DOHH2 (cell line): ENCODE measurements around the gene ASTL.
"Not testable (repeated sequence)": the region's sequence is repeated elsewhere in the genome, so short reads cannot be mapped to it uniquely, and the experiment has no call there.

Experiments used
- H3F3A ChIP-seq: fragments of 200-600 bp; sonication (generic), shearing (Covaris generic); 2 replicates; pipeline ENCODE4 v1.6.0; 2016; ENCODE audit warnings: antibody characterized with exemption, mild to moderate bottlenecking; ENCODE audit not compliant: control insufficient read depth, insufficient read depth
- H3K27ac ChIP-seq: fragments of 200-600 bp; sonication (generic); 2 replicates; pipeline ENCODE4 v1.5.1; 2014; ENCODE audit warnings: low read depth, mild to moderate bottlenecking, low read length, moderate library complexity
- H3K27me3 ChIP-seq: fragments of 200-600 bp; sonication (generic); 2 replicates; pipeline ENCODE4 v1.6.1; 2014; ENCODE audit warnings: mild to moderate bottlenecking, low read length, mixed read lengths; ENCODE audit not compliant: control insufficient read depth
- H3K36me3 ChIP-seq: fragments of 200-600 bp; sonication (generic); 2 replicates; pipeline ENCODE4 v1.6.1; 2014; ENCODE audit warnings: mild to moderate bottlenecking, low read length, moderate library complexity, mixed read lengths; ENCODE audit not compliant: control insufficient read depth
- H3K4me1 ChIP-seq: fragments of 200-600 bp; sonication (generic); 2 replicates; pipeline ENCODE4 v1.6.1; 2014; ENCODE audit warnings: mild to moderate bottlenecking, low read length, mixed read lengths; ENCODE audit not compliant: control insufficient read depth
- H3K4me2 ChIP-seq: fragments of 200-600 bp; sonication (generic); 2 replicates; pipeline ENCODE4 v1.6.0; 2014; ENCODE audit warnings: mild to moderate bottlenecking, low read length, moderate library complexity
- H3K4me3 ChIP-seq: fragments of 200-600 bp; sonication (generic); 2 replicates; pipeline ENCODE4 v1.5.1; 2014; ENCODE audit warnings: mild to moderate bottlenecking, low read length, mixed read lengths
- H3K79me2 ChIP-seq: fragments of 200-600 bp; sonication (generic); 2 replicates; pipeline ENCODE4 v1.6.1; 2014; ENCODE audit warnings: mild to moderate bottlenecking, low read length, mixed read lengths; ENCODE audit not compliant: control insufficient read depth
- H3K9me2 ChIP-seq: fragments of 200-600 bp; sonication (generic); replicated peaks from 2 replicates; pipeline ENCODE4 v1.6.1; 2014; ENCODE audit warnings: mild to moderate bottlenecking, low read length, mixed read lengths; ENCODE audit not compliant: control insufficient read depth
- H3K9me3 ChIP-seq: fragments of 200-600 bp; sonication (generic); 2 replicates; pipeline ENCODE4 v1.6.1; 2014; ENCODE audit warnings: antibody characterized with exemption, low read length, mixed read lengths; ENCODE audit not compliant: control insufficient read depth, insufficient read depth
- H4K20me1 ChIP-seq: fragments of 200-600 bp; sonication (generic); 2 replicates; pipeline ENCODE4 v1.6.0; 2014; ENCODE audit warnings: low read depth, mild to moderate bottlenecking, antibody characterized with exemption, low read length, moderate library complexity; ENCODE audit not compliant: control insufficient read depth, insufficient read depth
- EZH2phosphoT487 ChIP-seq: fragments of 200-600 bp; sonication (generic); IDR thresholded peaks from 2 replicates; pipeline ENCODE4 v1.6.1; 2017; ENCODE audit warnings: borderline replicate concordance, mild to moderate bottlenecking, antibody characterized with exemption, low read length, moderate library complexity, mixed read lengths
- TF ChIP-seq, protein P1 (sequence below): fragments of 200-600 bp; sonication (generic); IDR thresholded peaks from one replicate; pipeline ENCODE4 v1.5.1; 2014; ENCODE audit warnings: antibody characterized with exemption, mild to moderate bottlenecking, low read depth, low read length; ENCODE audit not compliant: poor library complexity, severe bottlenecking

ASTL gene

DNA sequence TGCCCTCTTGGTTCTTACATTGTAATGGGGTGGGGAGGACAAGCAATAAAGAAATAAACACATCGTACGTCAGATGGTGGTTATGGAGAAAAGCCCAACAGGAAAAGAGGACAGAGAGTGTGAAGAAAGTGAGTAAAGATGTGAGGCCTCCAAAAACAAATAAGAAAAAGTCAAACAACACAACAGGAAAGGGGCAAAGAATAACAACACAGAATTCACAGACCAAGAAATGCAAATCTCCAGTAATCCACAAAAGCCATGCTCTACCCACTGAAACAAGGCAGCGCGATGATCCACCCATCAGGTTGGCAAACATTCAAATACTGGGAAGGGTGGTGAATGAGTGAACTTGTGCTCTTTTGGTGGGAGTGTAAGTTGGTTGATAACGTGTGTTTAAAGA is 23.6 kb upstream of the ASTL start:
- Histone ChIP-seq H3K9me2 (no peaks in the 10 kb centered on the region), H3K36me3 (peaks cover 4% of the 10 kb centered on the region), H3K27ac (peak overlapping the region; percentile 94), H4K20me1 (no peaks in the 10 kb centered on the region), H3K9me3 (no peaks in the 10 kb centered on the region), H3F3A (peaks cover 31% of the 10 kb centered on the region), H3K4me3 (peak overlapping the region; percentile 7), H3K4me1 (peaks cover 71% of the 10 kb centered on the region), H3K27me3 (no peaks in the 10 kb centered on the region), H3K79me2 (no peaks in the 10 kb centered on the region), H3K4me2 (peak overlapping the region; percentile 90)
- TF ChIP-seq, protein P1, sequence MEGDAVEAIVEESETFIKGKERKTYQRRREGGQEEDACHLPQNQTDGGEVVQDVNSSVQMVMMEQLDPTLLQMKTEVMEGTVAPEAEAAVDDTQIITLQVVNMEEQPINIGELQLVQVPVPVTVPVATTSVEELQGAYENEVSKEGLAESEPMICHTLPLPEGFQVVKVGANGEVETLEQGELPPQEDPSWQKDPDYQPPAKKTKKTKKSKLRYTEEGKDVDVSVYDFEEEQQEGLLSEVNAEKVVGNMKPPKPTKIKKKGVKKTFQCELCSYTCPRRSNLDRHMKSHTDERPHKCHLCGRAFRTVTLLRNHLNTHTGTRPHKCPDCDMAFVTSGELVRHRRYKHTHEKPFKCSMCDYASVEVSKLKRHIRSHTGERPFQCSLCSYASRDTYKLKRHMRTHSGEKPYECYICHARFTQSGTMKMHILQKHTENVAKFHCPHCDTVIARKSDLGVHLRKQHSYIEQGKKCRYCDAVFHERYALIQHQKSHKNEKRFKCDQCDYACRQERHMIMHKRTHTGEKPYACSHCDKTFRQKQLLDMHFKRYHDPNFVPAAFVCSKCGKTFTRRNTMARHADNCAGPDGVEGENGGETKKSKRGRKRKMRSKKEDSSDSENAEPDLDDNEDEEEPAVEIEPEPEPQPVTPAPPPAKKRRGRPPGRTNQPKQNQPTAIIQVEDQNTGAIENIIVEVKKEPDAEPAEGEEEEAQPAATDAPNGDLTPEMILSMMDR, result no peak
- no peak for TF ChIP-seq EZH2phosphoT487

- H3K27ac ChIP-seq, H3K27me3 ChIP-seq, H3K9me2 ChIP-seq, H4K20me1 ChIP-seq, H3K9me3 ChIP-seq, H3K4me2 ChIP-seq, H3K4me3 ChIP-seq, H3K36me3 ChIP-seq, H3K79me2 ChIP-seq: not testable (repeated sequence)
- peaks cover 87% of the 10 kb centered on the region for H3K4me1 ChIP-seq
- peaks cover 31% of the 10 kb centered on the region for H3F3A ChIP-seq
Observed at GRCh38 chr2:96160366-96160765, 22.1 kb upstream of the ASTL start.

DNA sequence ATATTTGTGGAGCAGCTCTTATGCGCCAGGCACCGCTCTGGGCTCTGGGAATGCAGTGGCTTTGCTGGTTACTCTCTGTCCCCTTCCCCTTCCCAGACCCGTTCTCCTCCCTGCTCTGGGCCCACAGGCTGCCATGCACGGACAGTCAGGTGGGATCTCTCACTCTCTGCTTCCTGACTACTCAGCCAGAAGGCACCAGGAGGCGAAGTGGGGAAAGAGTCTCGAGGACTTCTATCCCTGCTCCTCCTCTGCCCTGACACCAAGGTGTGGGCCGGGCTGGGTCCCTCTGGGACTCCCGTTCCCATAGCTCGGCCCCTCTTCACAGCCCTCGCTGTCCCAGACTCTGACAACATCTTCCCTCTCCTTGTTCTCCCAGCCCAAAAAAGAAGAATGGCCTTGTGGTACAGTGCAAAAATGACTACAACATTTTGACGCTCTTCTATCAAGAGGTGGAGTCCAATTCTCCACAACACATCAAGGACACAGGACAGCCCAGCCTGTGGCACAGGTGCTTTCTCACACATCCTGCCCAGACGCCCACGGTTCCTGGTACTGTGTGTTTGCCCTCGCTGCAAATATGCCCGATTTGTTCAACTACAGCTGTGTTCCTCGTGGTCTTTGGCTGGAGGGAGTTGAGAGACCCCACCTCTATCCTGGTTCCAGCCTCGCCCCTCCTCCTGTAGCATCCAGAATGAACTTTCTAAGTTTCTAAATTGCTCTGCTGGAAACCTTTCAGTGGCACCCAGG is 21.0 kb upstream of the ASTL start:
- Histone ChIP-seq H3K4me1 (peaks cover 82% of the 10 kb centered on the region), H3F3A (peaks cover 30% of the 10 kb centered on the region), H3K4me2 (peak overlapping the region; percentile 1; the same call in 1 of the 2 replicates), H3K79me2 (no peaks in the 10 kb centered on the region), H3K27ac (no peak overlapping the region), H3K4me3 (no peak overlapping the region), H4K20me1 (no peaks in the 10 kb centered on the region), H3K9me2 (no peaks in the 10 kb centered on the region), H3K36me3 (peaks cover 3% of the 10 kb centered on the region), H3K9me3 (no peaks in the 10 kb centered on the region), H3K27me3 (no peaks in the 10 kb centered on the region)
- TF ChIP-seq, protein P1, result no peak
- TF ChIP-seq EZH2phosphoT487, result no peak

DNA sequence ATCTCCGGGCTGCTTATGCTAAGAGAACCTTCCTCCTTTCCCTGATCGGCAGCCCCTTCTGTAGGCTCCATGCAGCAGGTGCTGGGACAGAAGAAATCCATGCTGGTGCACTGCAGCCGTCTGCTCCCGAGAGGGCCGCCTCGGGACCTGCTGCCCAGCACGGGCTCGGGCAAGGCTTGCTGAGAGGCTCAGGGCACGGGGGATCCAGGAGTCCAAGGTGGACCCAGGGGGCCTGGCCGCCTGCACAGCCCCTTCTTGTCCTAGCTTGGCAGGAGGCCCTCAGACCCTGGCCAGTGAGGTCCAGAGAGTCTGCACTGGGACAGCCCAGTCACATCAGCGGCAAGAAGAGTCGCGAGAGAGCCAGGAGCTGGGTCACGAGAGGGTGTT is 20.2 kb upstream of the ASTL start:
- TF ChIP-seq EZH2phosphoT487, result no peak
- TF ChIP-seq, protein P1, result no peak
- Histone ChIP-seq H3K9me3 (no peaks in the 10 kb centered on the region), H3K4me1 (peaks cover 76% of the 10 kb centered on the region), H3K27me3 (no peaks in the 10 kb centered on the region), H3K36me3 (no peaks in the 10 kb centered on the region; the same call in 1 of the 2 replicates), H3K4me2 (peak overlapping the region; percentile 68; the same call in 1 of the 2 replicates), H4K20me1 (no peaks in the 10 kb centered on the region), H3K79me2 (no peaks in the 10 kb centered on the region), H3K9me2 (no peaks in the 10 kb centered on the region), H3K27ac (no peak overlapping the region), H3K4me3 (no peak overlapping the region), H3F3A (peaks cover 26% of the 10 kb centered on the region)
